GM20000 (cell line): ENCODE results near the gene RAB2B.
A peak's percentile ranks its signal among the peaks of the same experiment; 100 is the strongest.

ENCODE experiments used
- DNase-seq: peaks from one replicate; pipeline ENCODE4 v3.0.0; 2012; ENCODE audit warnings: low spot score
- TF ChIP-seq, protein P1 (sequence below): IDR thresholded peaks from 2 replicates; pipeline ENCODE4 v1.5.1; 2012; ENCODE audit warnings: mild to moderate bottlenecking, control low read depth; ENCODE audit errors: extremely low read depth, missing control alignments

Gene RAB2B

DNA sequence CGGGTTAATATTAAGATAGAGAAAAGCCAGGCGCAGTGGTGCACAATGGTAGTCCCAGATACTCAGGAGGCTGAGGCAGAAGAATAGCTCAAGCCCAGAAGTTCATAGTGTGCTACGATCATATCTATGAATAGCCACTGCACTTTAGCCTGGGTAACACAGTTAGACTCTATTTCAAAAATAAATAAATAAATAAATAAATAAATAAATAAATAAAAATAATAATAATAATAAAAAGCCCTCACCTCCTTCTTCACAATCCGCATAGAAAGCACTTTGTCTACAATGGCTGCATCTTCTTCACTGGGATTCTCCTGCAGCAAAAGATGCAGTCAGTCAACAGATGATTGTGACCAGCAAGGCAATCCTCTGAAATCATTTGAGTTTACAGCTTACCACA lies 61.4 kb downstream of the RAB2B start:
- no peak for DNase-seq
- TF ChIP-seq, protein P1, sequence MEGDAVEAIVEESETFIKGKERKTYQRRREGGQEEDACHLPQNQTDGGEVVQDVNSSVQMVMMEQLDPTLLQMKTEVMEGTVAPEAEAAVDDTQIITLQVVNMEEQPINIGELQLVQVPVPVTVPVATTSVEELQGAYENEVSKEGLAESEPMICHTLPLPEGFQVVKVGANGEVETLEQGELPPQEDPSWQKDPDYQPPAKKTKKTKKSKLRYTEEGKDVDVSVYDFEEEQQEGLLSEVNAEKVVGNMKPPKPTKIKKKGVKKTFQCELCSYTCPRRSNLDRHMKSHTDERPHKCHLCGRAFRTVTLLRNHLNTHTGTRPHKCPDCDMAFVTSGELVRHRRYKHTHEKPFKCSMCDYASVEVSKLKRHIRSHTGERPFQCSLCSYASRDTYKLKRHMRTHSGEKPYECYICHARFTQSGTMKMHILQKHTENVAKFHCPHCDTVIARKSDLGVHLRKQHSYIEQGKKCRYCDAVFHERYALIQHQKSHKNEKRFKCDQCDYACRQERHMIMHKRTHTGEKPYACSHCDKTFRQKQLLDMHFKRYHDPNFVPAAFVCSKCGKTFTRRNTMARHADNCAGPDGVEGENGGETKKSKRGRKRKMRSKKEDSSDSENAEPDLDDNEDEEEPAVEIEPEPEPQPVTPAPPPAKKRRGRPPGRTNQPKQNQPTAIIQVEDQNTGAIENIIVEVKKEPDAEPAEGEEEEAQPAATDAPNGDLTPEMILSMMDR = no peak

DNA sequence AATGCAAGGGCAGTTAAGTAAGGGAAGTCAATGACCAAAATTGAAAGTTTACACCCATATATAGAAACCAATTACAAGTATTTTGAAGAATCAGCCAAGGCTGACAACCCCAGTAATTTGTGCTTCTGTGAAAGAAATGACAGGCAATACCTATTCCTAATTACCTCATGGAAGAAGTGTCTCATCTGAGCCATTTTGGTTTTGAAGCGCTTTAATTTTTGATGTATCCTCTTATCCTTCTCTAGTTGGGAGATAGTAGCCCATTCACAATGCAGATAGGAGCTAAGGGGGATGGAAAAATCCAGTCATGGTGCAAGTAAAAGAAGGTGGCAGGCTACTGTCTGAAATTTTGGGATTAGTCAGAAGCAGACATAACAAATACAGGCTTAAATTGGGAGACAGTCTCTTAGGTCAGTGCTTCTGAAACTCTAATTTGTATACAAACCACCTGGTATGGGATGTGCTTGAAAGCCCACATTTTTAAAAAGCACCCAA lies 62.6 kb downstream of the RAB2B start:
- TF ChIP-seq, protein P1 = no peak
- peak; percentile 46 for DNase-seq
